Liver (tissue), 3 donors: Measurements from ENCODE around the gene SFMBT2.

Experiments used
- EGR1 ChIP-seq, 2 donors: IDR thresholded peaks; 2 replicates each; pipeline ENCODE4 v1.6.1; 2016 to 2018; ENCODE audit warnings: antibody characterized with exemption in 2 of 2, low read depth in 2 of 2
- FOXA1 ChIP-seq: IDR thresholded peaks from 2 replicates; pipeline ENCODE4 v1.6.1; 2016; ENCODE audit warnings: antibody characterized with exemption
- JUND ChIP-seq, 2 donors: IDR thresholded peaks; 2 replicates each; pipeline ENCODE4 v1.6.1; 2016; ENCODE audit warnings: antibody characterized with exemption in 2 of 2
- MAX ChIP-seq: IDR thresholded peaks from 2 replicates; pipeline ENCODE4 v1.6.1; 2016; ENCODE audit warnings: antibody characterized with exemption
- NR2F2 ChIP-seq: IDR thresholded peaks from 2 replicates; pipeline ENCODE4 v1.6.1; 2016; ENCODE audit warnings: antibody characterized with exemption
- TAF1 ChIP-seq: conservative IDR thresholded peaks from 2 replicates; pipeline ENCODE4 v1.6.1; 2016; ENCODE audit warnings: antibody characterized with exemption, mild to moderate bottlenecking
- YY1 ChIP-seq: IDR thresholded peaks from 2 replicates; pipeline ENCODE4 v1.6.1; 2016; ENCODE audit warnings: antibody characterized with exemption, mild to moderate bottlenecking
- TF ChIP-seq, protein P1 (sequence below): fragments of 150-350 bp; IDR thresholded peaks from 2 replicates; pipeline ENCODE4 v1.5.1; 2017; ENCODE audit warnings: improper control_type of control experiment, low read depth, low read length; ENCODE audit not compliant: missing input control
- TF ChIP-seq, protein P2 (sequence below): IDR thresholded peaks from 2 replicates; pipeline ENCODE4 v1.6.1; 2016; ENCODE audit warnings: antibody characterized with exemption
- donor health status: healthy.
- donor health status: healthy.

- TF ChIP-seq, protein P1, sequence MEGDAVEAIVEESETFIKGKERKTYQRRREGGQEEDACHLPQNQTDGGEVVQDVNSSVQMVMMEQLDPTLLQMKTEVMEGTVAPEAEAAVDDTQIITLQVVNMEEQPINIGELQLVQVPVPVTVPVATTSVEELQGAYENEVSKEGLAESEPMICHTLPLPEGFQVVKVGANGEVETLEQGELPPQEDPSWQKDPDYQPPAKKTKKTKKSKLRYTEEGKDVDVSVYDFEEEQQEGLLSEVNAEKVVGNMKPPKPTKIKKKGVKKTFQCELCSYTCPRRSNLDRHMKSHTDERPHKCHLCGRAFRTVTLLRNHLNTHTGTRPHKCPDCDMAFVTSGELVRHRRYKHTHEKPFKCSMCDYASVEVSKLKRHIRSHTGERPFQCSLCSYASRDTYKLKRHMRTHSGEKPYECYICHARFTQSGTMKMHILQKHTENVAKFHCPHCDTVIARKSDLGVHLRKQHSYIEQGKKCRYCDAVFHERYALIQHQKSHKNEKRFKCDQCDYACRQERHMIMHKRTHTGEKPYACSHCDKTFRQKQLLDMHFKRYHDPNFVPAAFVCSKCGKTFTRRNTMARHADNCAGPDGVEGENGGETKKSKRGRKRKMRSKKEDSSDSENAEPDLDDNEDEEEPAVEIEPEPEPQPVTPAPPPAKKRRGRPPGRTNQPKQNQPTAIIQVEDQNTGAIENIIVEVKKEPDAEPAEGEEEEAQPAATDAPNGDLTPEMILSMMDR: no peak
- TF ChIP-seq, protein P2, sequence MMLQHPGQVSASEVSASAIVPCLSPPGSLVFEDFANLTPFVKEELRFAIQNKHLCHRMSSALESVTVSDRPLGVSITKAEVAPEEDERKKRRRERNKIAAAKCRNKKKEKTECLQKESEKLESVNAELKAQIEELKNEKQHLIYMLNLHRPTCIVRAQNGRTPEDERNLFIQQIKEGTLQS: no peak
- TF ChIP-seq TAF1 (no peak), MAX (no peak), FOXA1 (no peak), JUND (IDR thresholded peaks at IDR 0.05) (no peak), YY1 (no peak), EGR1 (IDR thresholded peaks at IDR 0.05; ENCODE audit: low read depth in 2 of 2) (no peak), NR2F2 (no peak)
Observed at GRCh38 chr10:7370511-7370910, 40.3 kb downstream of the SFMBT2 start.
